Thoracic aorta (tissue), 2 donors: ENCODE data around the gene PARVA. TPM values are rescaled to one million over a fixed set of nuclear protein-coding genes. Genes with fewer than 3 reads are reported as not detected.

Experiments used
- ATAC-seq: fragments of 150-250 bp; one replicate; pipeline ENCODE4 v1.8.0; 2017; ENCODE audit warnings: low read depth; ENCODE audit not compliant: insufficient number of reproducible peaks, low FRiP score
- DNase-seq: peaks from one replicate; pipeline ENCODE4 v3.0.0-alpha.2; 2020; ENCODE audit warnings: low spot score
- H3K27ac ChIP-seq, 2 donors: fragments of 200-600 bp; sonication (generic); 1 replicate in 1 of 2; 2 replicates in 1 of 2; pipeline ENCODE4 v1.5.1; 2016; ENCODE audit warnings: mild to moderate bottlenecking in 2 of 2, moderate library complexity in 2 of 2
- H3K27me3 ChIP-seq: fragments of 200-600 bp; sonication (generic); replicated peaks from 2 replicates; pipeline ENCODE4 v1.6.0; 2016; ENCODE audit warnings: mild to moderate bottlenecking; ENCODE audit not compliant: insufficient read depth
- H3K36me3 ChIP-seq: fragments of 200-600 bp; sonication (generic); one replicate; pipeline ENCODE4 v1.5.1; 2016
- H3K4me1 ChIP-seq, 2 donors: fragments of 200-600 bp; sonication (generic); 1 replicate in 1 of 2; 2 replicates in 1 of 2; pipeline versions ENCODE4 v1.5.1 to v1.6.0; 2016; ENCODE audit warnings: low read depth in 2 of 2, mild to moderate bottlenecking in 1 of 2; ENCODE audit not compliant: control insufficient read depth in 1 of 2
- H3K4me3 ChIP-seq: fragments of 200-600 bp; sonication (generic); 2 replicates; pipeline ENCODE4 v1.5.1; 2016; ENCODE audit warnings: mild to moderate bottlenecking
- H3K9me3 ChIP-seq: fragments of 200-600 bp; sonication (generic); 2 replicates; pipeline ENCODE4 v1.5.1; 2016
- total RNA-seq, 2 donors: library from RNA; depleted of rRNA; stranded (reverse); fragments of >200 nt; gene quantifications; one replicate each; pipeline versions ENCODE4 v1.1.0 to v1.2.3, GENCODE V29; 2016
- TF ChIP-seq, protein P1 (sequence below): fragments of 200-600 bp; sonication (generic); IDR thresholded peaks from one replicate; pipeline ENCODE4 v1.5.1; 2019; ENCODE audit warnings: antibody characterized with exemption

The PARVA gene
- total RNA-seq, 2 donors from 2014 or later, result 96.7 to 99.7 TPM

DNA sequence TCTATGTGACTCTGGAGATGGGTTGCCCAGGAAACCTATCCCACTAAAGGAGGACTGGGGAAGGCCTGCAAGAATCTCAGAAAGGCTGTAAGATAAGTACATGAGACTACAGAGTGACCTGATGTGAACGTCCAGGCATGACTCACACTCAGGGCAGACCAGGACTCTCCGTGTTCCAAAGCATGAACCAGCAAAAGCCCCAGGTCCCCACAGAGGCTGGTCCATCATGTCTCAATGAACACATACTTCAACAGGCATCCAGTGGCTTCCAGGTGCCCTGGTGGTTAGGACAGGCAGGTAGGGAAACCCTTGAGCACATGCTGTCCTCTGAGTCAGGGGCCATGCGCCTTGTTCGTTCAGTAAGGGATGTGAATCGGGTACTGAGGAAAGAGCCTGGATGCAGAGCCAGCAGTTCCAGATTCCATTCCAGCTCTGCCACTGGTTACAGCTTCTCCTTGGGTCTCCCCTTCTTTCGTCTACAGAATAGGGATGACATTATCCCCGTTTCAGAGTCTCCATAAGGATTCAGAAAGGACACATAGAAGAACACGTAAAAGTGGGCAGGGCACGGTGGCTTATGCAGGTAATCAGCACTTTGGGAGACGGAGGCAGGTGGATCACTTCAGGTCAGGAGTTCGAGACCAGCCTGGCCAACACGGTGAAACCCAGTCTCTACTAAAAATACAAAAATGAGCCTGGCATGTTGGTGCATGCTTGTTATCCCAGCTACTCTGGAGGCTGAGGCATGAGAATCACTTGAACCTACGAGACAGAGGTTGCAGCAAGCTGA is 167.8 kb downstream of the PARVA start:
- no peak for ATAC-seq
- TF ChIP-seq, protein P1, sequence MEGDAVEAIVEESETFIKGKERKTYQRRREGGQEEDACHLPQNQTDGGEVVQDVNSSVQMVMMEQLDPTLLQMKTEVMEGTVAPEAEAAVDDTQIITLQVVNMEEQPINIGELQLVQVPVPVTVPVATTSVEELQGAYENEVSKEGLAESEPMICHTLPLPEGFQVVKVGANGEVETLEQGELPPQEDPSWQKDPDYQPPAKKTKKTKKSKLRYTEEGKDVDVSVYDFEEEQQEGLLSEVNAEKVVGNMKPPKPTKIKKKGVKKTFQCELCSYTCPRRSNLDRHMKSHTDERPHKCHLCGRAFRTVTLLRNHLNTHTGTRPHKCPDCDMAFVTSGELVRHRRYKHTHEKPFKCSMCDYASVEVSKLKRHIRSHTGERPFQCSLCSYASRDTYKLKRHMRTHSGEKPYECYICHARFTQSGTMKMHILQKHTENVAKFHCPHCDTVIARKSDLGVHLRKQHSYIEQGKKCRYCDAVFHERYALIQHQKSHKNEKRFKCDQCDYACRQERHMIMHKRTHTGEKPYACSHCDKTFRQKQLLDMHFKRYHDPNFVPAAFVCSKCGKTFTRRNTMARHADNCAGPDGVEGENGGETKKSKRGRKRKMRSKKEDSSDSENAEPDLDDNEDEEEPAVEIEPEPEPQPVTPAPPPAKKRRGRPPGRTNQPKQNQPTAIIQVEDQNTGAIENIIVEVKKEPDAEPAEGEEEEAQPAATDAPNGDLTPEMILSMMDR, result no peak
- Histone ChIP-seq H3K4me3 (no peak overlapping the region), H3K27ac (no peak overlapping the region), H3K36me3 (no peaks in the 10 kb centered on the region), H3K9me3 (no peaks in the 10 kb centered on the region), H3K4me1 (peaks cover 8 to 14% of the 10 kb centered on the region in 2 donors), H3K27me3 (no peaks in the 10 kb centered on the region)
- DNase-seq, result no peak

DNA sequence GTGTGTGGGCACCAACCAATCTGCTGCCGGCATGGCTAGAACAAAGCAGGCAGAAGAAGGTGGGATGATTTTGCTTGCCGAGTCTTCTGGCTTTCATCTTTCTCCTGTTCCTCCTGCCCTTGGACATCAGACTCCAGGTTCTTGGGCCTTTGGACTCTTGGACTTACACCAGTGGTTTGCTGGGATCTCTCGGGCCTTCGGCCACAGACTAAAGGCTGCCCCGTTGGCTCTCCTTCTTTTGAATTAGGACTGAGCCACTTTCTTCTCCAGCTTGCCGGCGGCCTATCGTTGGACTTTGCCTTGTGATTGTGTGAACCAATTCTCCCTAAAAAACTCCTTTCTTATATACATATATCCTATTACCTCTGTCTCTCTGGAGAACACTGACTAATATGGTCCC is 168.8 kb downstream of the PARVA start:
- Histone ChIP-seq H3K4me3 (no peak overlapping the region), H3K27me3 (no peaks in the 10 kb centered on the region), H3K27ac (no peak overlapping the region), H3K36me3 (no peaks in the 10 kb centered on the region), H3K9me3 (no peaks in the 10 kb centered on the region), H3K4me1 (peaks cover 0 to 4% of the 10 kb centered on the region in 2 donors)
- no peak for DNase-seq
- ATAC-seq, result no peak
- TF ChIP-seq, protein P1, result no peak

DNA sequence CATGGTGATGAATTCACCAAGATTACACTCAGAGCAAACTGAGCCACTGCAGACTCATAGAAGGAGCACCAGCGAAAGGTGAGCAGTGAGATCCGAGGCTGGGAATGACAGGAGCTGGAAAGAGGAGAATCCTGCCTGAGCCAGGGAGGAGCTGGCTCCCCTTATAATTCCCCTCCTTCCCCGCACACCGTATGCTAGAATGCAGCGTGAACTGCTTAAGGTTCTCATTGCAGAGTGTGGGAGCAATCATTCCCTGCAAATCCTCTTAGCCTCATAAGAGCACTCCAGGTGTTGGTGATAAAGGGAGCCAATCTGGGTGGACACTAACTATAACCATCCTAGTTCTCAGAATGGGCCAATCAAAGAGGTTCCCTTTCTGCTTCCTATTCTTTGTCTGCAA is 169.3 kb downstream of the PARVA start:
- Histone ChIP-seq H3K9me3 (no peaks in the 10 kb centered on the region), H3K27ac (no peak overlapping the region), H3K27me3 (no peaks in the 10 kb centered on the region), H3K36me3 (no peaks in the 10 kb centered on the region), H3K4me3 (no peak overlapping the region), H3K4me1 (no peaks in the 10 kb centered on the region)
- DNase-seq (no peak), ATAC-seq (no peak)
- TF ChIP-seq, protein P1, result no peak

DNA sequence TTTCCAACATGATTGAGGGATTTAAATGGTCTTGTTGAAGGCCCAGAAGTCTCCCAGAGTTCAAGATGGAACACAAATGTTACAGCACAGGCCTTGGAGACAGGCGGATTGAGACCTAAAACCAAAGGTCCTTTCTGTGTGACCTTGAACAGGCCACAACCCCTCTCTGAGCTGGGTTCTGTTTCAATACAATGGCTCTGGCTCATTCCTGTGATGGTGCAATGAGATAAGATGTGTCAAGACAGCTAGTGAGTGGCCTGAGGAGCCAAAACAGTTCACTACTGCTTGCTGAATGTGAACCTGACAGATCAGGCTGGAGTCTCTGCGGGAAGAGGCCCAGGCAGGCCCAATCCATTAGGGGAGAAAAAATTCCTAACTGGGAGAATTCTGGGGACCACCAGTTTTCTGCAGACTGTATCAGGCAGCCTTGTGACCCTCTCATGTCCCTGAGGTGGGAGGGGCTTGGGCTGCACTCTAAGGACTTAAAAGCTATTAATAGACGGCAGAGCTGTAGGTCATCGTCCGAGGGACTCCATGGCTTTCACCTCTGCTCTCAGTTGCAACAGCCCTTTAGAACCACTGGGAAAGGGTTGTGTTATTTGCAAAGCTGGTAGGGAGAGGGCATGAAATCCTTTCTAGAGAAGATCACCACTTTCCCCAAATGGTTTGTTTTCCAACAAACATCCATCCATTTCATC is 170.7 kb downstream of the PARVA start:
- no peak overlapping the region for H3K4me3 ChIP-seq
- H3K27me3 ChIP-seq, result no peaks in the 10 kb centered on the region
- DNase-seq (no peak), ATAC-seq (no peak)
- TF ChIP-seq, protein P1, result no peak
- peaks cover 3 to 10% of the 10 kb centered on the region in 2 donors for H3K4me1 ChIP-seq
- H3K36me3 ChIP-seq, result no peaks in the 10 kb centered on the region
- H3K27ac ChIP-seq, result no peak overlapping the region
- H3K9me3 ChIP-seq, result no peaks in the 10 kb centered on the region

DNA sequence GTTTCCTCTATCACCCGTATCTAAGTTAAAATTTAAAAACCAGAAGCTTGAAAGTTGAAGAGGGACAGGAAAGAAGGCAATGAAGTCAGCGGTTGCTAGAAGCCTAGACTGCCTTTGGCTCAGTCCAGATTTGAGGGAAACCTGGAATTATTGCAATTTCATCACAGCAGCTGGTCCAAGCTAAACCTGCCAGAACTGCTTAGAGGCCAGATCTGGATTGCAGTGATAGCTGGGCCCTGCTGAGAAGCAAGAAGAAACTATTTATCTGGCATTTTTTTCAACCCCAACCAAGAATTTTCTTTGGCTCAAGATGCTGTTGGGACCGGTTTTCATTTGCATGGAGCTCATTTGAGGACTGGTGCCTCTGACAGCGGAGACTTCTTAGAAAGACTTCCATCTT is 175.3 kb downstream of the PARVA start:
- ATAC-seq (peak; percentile 76), DNase-seq (no peak)
- TF ChIP-seq, protein P1, result no peak
- Histone ChIP-seq H3K36me3 (no peaks in the 10 kb centered on the region), H3K4me1 (peaks cover 17 to 34% of the 10 kb centered on the region in 2 donors), H3K27me3 (no peaks in the 10 kb centered on the region), H3K27ac (peak overlapping the region in 1 of 2 donors; percentile 31), H3K9me3 (no peaks in the 10 kb centered on the region), H3K4me3 (no peak overlapping the region)
